ENCODE results near the gene DAAM1.

DNA sequence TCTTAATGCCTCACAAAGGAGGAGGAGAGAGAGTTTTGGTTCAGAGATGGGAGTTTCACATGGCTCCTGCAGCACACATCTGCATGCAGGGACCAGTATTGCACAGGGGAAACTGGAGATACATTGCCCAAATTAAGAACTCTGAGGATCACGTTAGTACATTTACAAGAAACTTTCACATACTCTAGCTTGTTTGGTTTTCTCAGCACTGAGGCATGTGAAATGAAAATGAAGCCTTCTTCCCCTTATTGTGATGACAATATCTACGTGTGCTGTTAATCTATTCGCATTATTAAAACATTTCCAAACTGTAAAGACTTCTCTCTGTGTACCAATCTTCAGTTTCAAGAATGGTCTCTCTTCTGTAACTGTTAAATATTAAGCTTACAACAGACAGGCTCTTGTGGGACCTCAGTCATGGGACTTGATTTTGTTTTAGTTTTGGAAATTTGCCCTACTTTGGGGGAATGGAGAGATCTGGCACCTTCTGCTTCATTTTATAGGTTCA lies 124.7 kb downstream of the DAAM1 start:
- TF ChIP-seq CTCF (IDR thresholded peaks at IDR 0.05) (no peak), POLR2A (IDR thresholded peaks at IDR 0.05) (no peak)
